ENCODE data around the gene INTS6. TPM values are rescaled to one million over a fixed set of nuclear protein-coding genes. Genes with fewer than 3 reads are reported as not detected.

INTS6 gene
- total and polyA plus RNA-seq, 2 of the 4 experiments (the other 2 are of a cell fraction): 12.9 to 42.3 TPM

- H3K27me3 ChIP-seq (ENCODE audit: control insufficient read depth, insufficient read depth, low read length): no peaks in the 10 kb centered on the region
- in situ Hi-C loops (cut with MboI; ENCODE audit: low sequenced_read_pairs) (no loop called here), intact Hi-C loops (cut with micrococcal nuclease) (no loop called here), dilution Hi-C loops (cut with HindIII; ENCODE audit: low sequenced_read_pairs, unreplicated experiment) (no loop called here)
- no peaks in the 10 kb centered on the region for H3K9me1 ChIP-seq (ENCODE audit: insufficient read depth, low read length)
- H2BK20ac ChIP-seq (ENCODE audit: low read depth, low read length): no peak overlapping the region
- H3K18ac ChIP-seq (ENCODE audit: low read depth, low read length): no peak overlapping the region
- no peaks in the 10 kb centered on the region for H3K79me1 ChIP-seq (ENCODE audit: low read depth in 1 of 2, low read length in 2 of 2)
- H4K5ac ChIP-seq (ENCODE audit: low read depth, low read length): no peak overlapping the region
- H2BK15ac ChIP-seq (ENCODE audit: low read depth, low read length): no peak overlapping the region
- H2BK120ac ChIP-seq (ENCODE audit: low read depth, low read length): no peak overlapping the region
- no peak overlapping the region for H3K4me2 ChIP-seq (ENCODE audit: low read depth, low read length)
- H4K91ac ChIP-seq (ENCODE audit: insufficient read depth, low read depth, low read length): no peak overlapping the region
- H3K14ac ChIP-seq (replicated peaks; ENCODE audit: low read depth, low read length): no peak overlapping the region
- H2AK5ac ChIP-seq (ENCODE audit: low read depth, low read length): no peak overlapping the region
- POLR2A ChIA-PET (ENCODE audit: unreplicated experiment): no interaction called here
- no peaks in the 10 kb centered on the region for H3K4me1 ChIP-seq (ENCODE audit: control insufficient read depth, insufficient read depth, low read length)
- no peak overlapping the region for H3K9ac ChIP-seq (ENCODE audit: low read depth, low read length)
- no peaks in the 10 kb centered on the region for H4K20me1 ChIP-seq (ENCODE audit: insufficient read depth, low read length)
- no peak overlapping the region for H4K8ac ChIP-seq (ENCODE audit: low read depth in 2 of 2, low read length in 2 of 2)
- no peak overlapping the region for H2AK9ac ChIP-seq (replicated peaks; ENCODE audit: low read depth, low read length, poor library complexity)
- no peak overlapping the region for H3K4me3 ChIP-seq (ENCODE audit: insufficient read depth, low read depth, low read length)
- no peak overlapping the region for H3K27ac ChIP-seq (ENCODE audit: insufficient read depth, low read length)
- H3K4ac ChIP-seq (ENCODE audit: low read depth, low read length): no peak overlapping the region
- no TSS peak for BruUV-seq (replicated peaks)
- H3K9me3 ChIP-seq (ENCODE audit: control insufficient read depth, insufficient read depth, low read length): no peaks in the 10 kb centered on the region
- H3K56ac ChIP-seq (ENCODE audit: extremely low read depth, insufficient read depth, low read length): no peak overlapping the region
- H2AFZ ChIP-seq (replicated peaks; ENCODE audit: low read length, poor library complexity): no peak overlapping the region
- CTCF ChIA-PET: no interaction called here
- H3K36me3 ChIP-seq (ENCODE audit: control insufficient read depth, insufficient read depth, low read length): no peaks in the 10 kb centered on the region
- TF ChIP-seq, protein P1, sequence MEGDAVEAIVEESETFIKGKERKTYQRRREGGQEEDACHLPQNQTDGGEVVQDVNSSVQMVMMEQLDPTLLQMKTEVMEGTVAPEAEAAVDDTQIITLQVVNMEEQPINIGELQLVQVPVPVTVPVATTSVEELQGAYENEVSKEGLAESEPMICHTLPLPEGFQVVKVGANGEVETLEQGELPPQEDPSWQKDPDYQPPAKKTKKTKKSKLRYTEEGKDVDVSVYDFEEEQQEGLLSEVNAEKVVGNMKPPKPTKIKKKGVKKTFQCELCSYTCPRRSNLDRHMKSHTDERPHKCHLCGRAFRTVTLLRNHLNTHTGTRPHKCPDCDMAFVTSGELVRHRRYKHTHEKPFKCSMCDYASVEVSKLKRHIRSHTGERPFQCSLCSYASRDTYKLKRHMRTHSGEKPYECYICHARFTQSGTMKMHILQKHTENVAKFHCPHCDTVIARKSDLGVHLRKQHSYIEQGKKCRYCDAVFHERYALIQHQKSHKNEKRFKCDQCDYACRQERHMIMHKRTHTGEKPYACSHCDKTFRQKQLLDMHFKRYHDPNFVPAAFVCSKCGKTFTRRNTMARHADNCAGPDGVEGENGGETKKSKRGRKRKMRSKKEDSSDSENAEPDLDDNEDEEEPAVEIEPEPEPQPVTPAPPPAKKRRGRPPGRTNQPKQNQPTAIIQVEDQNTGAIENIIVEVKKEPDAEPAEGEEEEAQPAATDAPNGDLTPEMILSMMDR (conservative IDR thresholded peaks at IDR 0.05; ENCODE audit: low read depth, low read length): no peak
- no peak for TF ChIP-seq MAZ (IDR thresholded peaks at IDR 0.05; ENCODE audit: borderline replicate concordance, low read depth, low read length)
- TF ChIP-seq CEBPB (IDR thresholded peaks at IDR 0.05; ENCODE audit: low read depth, low read length): no peak
- no peak for TF ChIP-seq SMC3 (IDR thresholded peaks at IDR 0.05; ENCODE audit: low read depth, low read length)
- no peak for DNase-seq
- no peak for ATAC-seq (ENCODE audit: low read depth)
- no peak overlapping the region for H3K23ac ChIP-seq (ENCODE audit: low read depth, low read length)
- no peak overlapping the region for H2BK5ac ChIP-seq (ENCODE audit: low read depth, low read length, poor library complexity, severe bottlenecking)
These were observed 12.3 kb upstream of the INTS6 start for GRCh38 chr13:51465124-51465523.
